Measurements from ENCODE around the gene PRKCB.
A peak's percentile ranks its signal among the peaks of the same experiment; 100 is the strongest.

The PRKCB gene

GRCh38 chr16:23969468-23970297 is 133.9 kb downstream of the PRKCB start:
- DNase-seq, result no peak

- no peak for DNase-seq
Measured at GRCh38 chr16:23974223-23974622, 138.4 kb downstream of the PRKCB start.

GRCh38 chr16:23975293-23975692 is 139.5 kb downstream of the PRKCB start:
- no peak for DNase-seq

GRCh38 chr16:23976091-23976490 is 140.3 kb downstream of the PRKCB start:
- no peak for DNase-seq

GRCh38 chr16:23976524-23976923 is 140.7 kb downstream of the PRKCB start:
- DNase-seq, result no peak

GRCh38 chr16:23979441-23979840 is 143.7 kb downstream of the PRKCB start:
- DNase-seq, result no peak

- no peak for DNase-seq
Measured at GRCh38 chr16:23979982-23980381, 144.2 kb downstream of the PRKCB start.

- DNase-seq, result no peak
Measured at GRCh38 chr16:23981429-23982399, 145.9 kb downstream of the PRKCB start.

GRCh38 chr16:23986455-23986854 is 150.7 kb downstream of the PRKCB start:
- no peak for DNase-seq

- DNase-seq, result no peak
Measured at GRCh38 chr16:23987443-23987842, 151.7 kb downstream of the PRKCB start.

- no peak for DNase-seq
Measured at GRCh38 chr16:23990507-23990906, 154.7 kb downstream of the PRKCB start.

GRCh38 chr16:23991066-23991465 is 155.3 kb downstream of the PRKCB start:
- no peak for DNase-seq

GRCh38 chr16:23994615-23995014 is 158.8 kb downstream of the PRKCB start:
- no peak for DNase-seq

GRCh38 chr16:23996258-23996955 is 160.6 kb downstream of the PRKCB start:
- DNase-seq, result no peak

- no peak for DNase-seq
Measured at GRCh38 chr16:23998771-23999170, 163.0 kb downstream of the PRKCB start.

GRCh38 chr16:23999663-24000062 is 163.9 kb downstream of the PRKCB start:
- peak; percentile 82 for DNase-seq

GRCh38 chr16:24001710-24002109 is 165.9 kb downstream of the PRKCB start:
- no peak for DNase-seq

GRCh38 chr16:24002619-24003018 is 166.8 kb downstream of the PRKCB start:
- no peak for DNase-seq

GRCh38 chr16:24005577-24005976 is 169.8 kb downstream of the PRKCB start:
- no peak for DNase-seq

GRCh38 chr16:24007391-24007790 is 171.6 kb downstream of the PRKCB start:
- no peak for DNase-seq

GRCh38 chr16:24007934-24008333 is 172.2 kb downstream of the PRKCB start:
- DNase-seq, result no peak

GRCh38 chr16:24009098-24009497 is 173.3 kb downstream of the PRKCB start:
- no peak for DNase-seq

GRCh38 chr16:24009955-24010354 is 174.2 kb downstream of the PRKCB start:
- DNase-seq, result no peak
